Measurements from ENCODE around the gene TBC1D23. TPM values are rescaled to one million over a fixed set of nuclear protein-coding genes. Genes with fewer than 3 reads are reported as not detected.

Gene TBC1D23
- total and polyA plus RNA-seq, 9 of the 15 experiments (the other 6 are each of a cell fraction or from before 2014, with no cell fraction given), result 23.4 to 85.8 (median 43.7) TPM

DNA sequence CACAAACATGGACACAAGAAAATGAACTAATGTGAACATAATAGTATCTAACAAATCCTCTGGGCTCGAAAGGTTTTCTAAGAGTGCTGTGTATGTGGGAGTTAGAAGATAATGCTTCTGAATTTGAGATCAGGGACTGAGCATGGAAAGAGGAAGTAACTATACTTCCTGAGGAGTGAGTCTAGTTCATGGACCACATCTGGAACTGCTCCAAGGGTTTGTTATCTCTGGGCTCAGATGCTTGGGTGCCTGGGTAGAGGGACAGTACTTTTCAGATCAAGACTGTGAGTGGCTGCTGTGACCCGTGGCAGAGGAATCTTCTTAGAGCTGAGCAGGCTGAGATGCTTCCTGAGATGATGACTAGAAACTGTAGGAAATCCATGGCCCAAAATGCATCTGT lies 28.5 kb downstream of the TBC1D23 start (continued):
- TF ChIP-seq ZNF830 (CRISPR knock-in tag; IDR thresholded peaks at IDR 0.05) (no peak), HDAC1 (IDR thresholded peaks at IDR 0.05) (peak in 1 of 2 experiments; percentile 56; a peak in 1 of 4 replicates), ZFPM2 (CRISPR knock-in tag; IDR thresholded peaks at IDR 0.05) (no peak), HNRNPH1 (optimal IDR thresholded peaks at IDR 0.05; ENCODE audit: low read depth, low read length) (no peak), KAT2B (IDR thresholded peaks at IDR 0.05; ENCODE audit: low read depth, low read length) (no peak), MECOM (CRISPR knock-in tag; IDR thresholded peaks at IDR 0.05) (peak; percentile 98), TGIF2 (CRISPR knock-in tag; IDR thresholded peaks at IDR 0.05) (no peak), SIN3B (IDR thresholded peaks at IDR 0.05; ENCODE audit: low read depth) (no peak), PRPF4 (IDR thresholded peaks at IDR 0.05; ENCODE audit: insufficient read depth, low read depth, low read length, poor library complexity, severe bottlenecking) (no peak), HDAC6 (IDR thresholded peaks at IDR 0.05; ENCODE audit: low read depth, low read length) (no peak), ETV6 (IDR thresholded peaks at IDR 0.05; ENCODE audit: borderline replicate concordance in 1 of 2, low read depth in 2 of 2, low read length in 1 of 2) (peak in 1 of 2 experiments; percentile 61; a peak in 1 of 4 replicates), ETV6 (CRISPR knock-in tag; IDR thresholded peaks at IDR 0.05; ENCODE audit: borderline replicate concordance) (no peak)
- TF ChIP-seq, protein P1, sequence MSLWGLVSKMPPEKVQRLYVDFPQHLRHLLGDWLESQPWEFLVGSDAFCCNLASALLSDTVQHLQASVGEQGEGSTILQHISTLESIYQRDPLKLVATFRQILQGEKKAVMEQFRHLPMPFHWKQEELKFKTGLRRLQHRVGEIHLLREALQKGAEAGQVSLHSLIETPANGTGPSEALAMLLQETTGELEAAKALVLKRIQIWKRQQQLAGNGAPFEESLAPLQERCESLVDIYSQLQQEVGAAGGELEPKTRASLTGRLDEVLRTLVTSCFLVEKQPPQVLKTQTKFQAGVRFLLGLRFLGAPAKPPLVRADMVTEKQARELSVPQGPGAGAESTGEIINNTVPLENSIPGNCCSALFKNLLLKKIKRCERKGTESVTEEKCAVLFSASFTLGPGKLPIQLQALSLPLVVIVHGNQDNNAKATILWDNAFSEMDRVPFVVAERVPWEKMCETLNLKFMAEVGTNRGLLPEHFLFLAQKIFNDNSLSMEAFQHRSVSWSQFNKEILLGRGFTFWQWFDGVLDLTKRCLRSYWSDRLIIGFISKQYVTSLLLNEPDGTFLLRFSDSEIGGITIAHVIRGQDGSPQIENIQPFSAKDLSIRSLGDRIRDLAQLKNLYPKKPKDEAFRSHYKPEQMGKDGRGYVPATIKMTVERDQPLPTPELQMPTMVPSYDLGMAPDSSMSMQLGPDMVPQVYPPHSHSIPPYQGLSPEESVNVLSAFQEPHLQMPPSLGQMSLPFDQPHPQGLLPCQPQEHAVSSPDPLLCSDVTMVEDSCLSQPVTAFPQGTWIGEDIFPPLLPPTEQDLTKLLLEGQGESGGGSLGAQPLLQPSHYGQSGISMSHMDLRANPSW (CRISPR knock-in tag; IDR thresholded peaks at IDR 0.05), result no peak
- TF ChIP-seq, protein P2, sequence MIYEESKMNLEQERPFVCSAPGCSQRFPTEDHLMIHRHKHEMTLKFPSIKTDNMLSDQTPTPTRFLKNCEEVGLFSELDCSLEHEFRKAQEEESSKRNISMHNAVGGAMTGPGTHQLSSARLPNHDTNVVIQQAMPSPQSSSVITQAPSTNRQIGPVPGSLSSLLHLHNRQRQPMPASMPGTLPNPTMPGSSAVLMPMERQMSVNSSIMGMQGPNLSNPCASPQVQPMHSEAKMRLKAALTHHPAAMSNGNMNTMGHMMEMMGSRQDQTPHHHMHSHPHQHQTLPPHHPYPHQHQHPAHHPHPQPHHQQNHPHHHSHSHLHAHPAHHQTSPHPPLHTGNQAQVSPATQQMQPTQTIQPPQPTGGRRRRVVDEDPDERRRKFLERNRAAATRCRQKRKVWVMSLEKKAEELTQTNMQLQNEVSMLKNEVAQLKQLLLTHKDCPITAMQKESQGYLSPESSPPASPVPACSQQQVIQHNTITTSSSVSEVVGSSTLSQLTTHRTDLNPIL (CRISPR knock-in tag; IDR thresholded peaks at IDR 0.05), result no peak
- TF ChIP-seq, protein P3, sequence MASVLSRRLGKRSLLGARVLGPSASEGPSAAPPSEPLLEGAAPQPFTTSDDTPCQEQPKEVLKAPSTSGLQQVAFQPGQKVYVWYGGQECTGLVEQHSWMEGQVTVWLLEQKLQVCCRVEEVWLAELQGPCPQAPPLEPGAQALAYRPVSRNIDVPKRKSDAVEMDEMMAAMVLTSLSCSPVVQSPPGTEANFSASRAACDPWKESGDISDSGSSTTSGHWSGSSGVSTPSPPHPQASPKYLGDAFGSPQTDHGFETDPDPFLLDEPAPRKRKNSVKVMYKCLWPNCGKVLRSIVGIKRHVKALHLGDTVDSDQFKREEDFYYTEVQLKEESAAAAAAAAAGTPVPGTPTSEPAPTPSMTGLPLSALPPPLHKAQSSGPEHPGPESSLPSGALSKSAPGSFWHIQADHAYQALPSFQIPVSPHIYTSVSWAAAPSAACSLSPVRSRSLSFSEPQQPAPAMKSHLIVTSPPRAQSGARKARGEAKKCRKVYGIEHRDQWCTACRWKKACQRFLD (CRISPR knock-in tag; IDR thresholded peaks at IDR 0.05), result peak; percentile 67; the same call in 1 of the 2 replicates
- TF ChIP-seq, protein P4, sequence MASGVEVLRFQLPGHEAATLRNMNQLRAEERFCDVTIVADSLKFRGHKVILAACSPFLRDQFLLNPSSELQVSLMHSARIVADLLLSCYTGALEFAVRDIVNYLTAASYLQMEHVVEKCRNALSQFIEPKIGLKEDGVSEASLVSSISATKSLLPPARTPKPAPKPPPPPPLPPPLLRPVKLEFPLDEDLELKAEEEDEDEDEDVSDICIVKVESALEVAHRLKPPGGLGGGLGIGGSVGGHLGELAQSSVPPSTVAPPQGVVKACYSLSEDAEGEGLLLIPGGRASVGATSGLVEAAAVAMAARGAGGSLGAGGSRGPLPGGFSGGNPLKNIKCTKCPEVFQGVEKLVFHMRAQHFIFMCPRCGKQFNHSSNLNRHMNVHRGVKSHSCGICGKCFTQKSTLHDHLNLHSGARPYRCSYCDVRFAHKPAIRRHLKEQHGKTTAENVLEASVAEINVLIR (CRISPR knock-in tag; IDR thresholded peaks at IDR 0.05), result no peak
- TF ChIP-seq, protein P5, sequence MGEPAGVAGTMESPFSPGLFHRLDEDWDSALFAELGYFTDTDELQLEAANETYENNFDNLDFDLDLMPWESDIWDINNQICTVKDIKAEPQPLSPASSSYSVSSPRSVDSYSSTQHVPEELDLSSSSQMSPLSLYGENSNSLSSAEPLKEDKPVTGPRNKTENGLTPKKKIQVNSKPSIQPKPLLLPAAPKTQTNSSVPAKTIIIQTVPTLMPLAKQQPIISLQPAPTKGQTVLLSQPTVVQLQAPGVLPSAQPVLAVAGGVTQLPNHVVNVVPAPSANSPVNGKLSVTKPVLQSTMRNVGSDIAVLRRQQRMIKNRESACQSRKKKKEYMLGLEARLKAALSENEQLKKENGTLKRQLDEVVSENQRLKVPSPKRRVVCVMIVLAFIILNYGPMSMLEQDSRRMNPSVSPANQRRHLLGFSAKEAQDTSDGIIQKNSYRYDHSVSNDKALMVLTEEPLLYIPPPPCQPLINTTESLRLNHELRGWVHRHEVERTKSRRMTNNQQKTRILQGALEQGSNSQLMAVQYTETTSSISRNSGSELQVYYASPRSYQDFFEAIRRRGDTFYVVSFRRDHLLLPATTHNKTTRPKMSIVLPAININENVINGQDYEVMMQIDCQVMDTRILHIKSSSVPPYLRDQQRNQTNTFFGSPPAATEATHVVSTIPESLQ (CRISPR knock-in tag; IDR thresholded peaks at IDR 0.05), result no peak
- TF ChIP-seq, protein P6, sequence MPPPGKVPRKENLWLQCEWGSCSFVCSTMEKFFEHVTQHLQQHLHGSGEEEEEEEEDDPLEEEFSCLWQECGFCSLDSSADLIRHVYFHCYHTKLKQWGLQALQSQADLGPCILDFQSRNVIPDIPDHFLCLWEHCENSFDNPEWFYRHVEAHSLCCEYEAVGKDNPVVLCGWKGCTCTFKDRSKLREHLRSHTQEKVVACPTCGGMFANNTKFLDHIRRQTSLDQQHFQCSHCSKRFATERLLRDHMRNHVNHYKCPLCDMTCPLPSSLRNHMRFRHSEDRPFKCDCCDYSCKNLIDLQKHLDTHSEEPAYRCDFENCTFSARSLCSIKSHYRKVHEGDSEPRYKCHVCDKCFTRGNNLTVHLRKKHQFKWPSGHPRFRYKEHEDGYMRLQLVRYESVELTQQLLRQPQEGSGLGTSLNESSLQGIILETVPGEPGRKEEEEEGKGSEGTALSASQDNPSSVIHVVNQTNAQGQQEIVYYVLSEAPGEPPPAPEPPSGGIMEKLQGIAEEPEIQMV (tag; conservative IDR thresholded peaks at IDR 0.05; ENCODE audit: low read depth), result no peak

All from K562 (cell line).